B cell (primary cell): ENCODE results near the gene SNRNP70. TPM values are rescaled to one million over a fixed set of nuclear protein-coding genes. Genes with fewer than 3 reads are reported as not detected.
"Not testable (repeated sequence)": the region's sequence is repeated elsewhere in the genome, so short reads cannot be mapped to it uniquely, and the experiment has no call there.

Experiments used
- ATAC-seq: fragments of 200-7000 bp; cut with Tn5 transposase; one replicate; pipeline ENCODE4 v1.10.0; 2021; ENCODE audit warnings: low read depth, mild to moderate bottlenecking, moderate number of reproducible peaks, moderate library complexity
- CTCF ChIA-PET: fragments of 350-600 bp; sonication (Branson Sonifier 250); formaldehyde crosslinking; loops from one replicate; lab custom pipeline; 2021; ENCODE audit warnings: antibody characterized with exemption, inconsistent platforms; lab: Charles Lee
- POLR2A ChIA-PET: fragments of 350-600 bp; sonication (Branson Sonifier 250); formaldehyde crosslinking; loops from one replicate; lab custom pipeline; 2021; ENCODE audit warnings: antibody characterized with exemption; lab: Charles Lee
- DNase-seq: peaks from one replicate; pipeline ENCODE4 v3.0.0; 2013
- H2AFZ ChIP-seq: 2 replicates; pipeline ENCODE4 v1.6.1; 2012; ENCODE audit warnings: mild to moderate bottlenecking, low read depth, low read length; ENCODE audit not compliant: insufficient read depth, poor library complexity, severe bottlenecking
- H3K27ac ChIP-seq, 2 donors: 1 replicate in 1 of 2; 2 replicates in 1 of 2; pipeline ENCODE4 v1.5.1; 2012 to 2013; ENCODE audit warnings: low read length in 2 of 2, mild to moderate bottlenecking in 2 of 2, moderate library complexity in 1 of 2
- H3K27me3 ChIP-seq, 4 experiments: fragments of 200-600 bp in 1 of 4; sonication (generic) in 1 of 4; replicated peaks in 1 of 4; 1 replicate in 2 of 4; 2 replicates in 2 of 4; pipeline versions ENCODE4 v1.6.1 to v1.7.0; 2013 to 2016; ENCODE audit warnings: low read length in 3 of 4, mild to moderate bottlenecking in 2 of 4, mixed read lengths in 1 of 4, moderate library complexity in 1 of 4; ENCODE audit not compliant: insufficient read depth in 4 of 4, control insufficient read depth in 3 of 4; ENCODE audit errors: control extremely low read depth in 1 of 4
- H3K36me3 ChIP-seq, 2 experiments: replicated peaks in 1 of 2; 1 replicate in 1 of 2; 2 replicates in 1 of 2; pipeline versions ENCODE4 v1.6.1 to v1.7.1; 2013; ENCODE audit warnings: low read length in 1 of 2; ENCODE audit not compliant: insufficient read depth in 2 of 2, control insufficient read depth in 1 of 2; ENCODE audit errors: control extremely low read depth in 1 of 2, extremely low read depth in 1 of 2
- H3K4me1 ChIP-seq, 2 donors: fragments of 200-600 bp in 1 of 2; sonication (generic) in 1 of 2; 1 replicate in 1 of 2; 2 replicates in 1 of 2; pipeline versions ENCODE4 v1.5.1 to v1.6.1; 2013 to 2017; ENCODE audit warnings: low read length in 2 of 2; ENCODE audit not compliant: control insufficient read depth in 2 of 2, insufficient read depth in 2 of 2
- H3K4me2 ChIP-seq: replicated peaks from 2 replicates; pipeline ENCODE3; 2012; ENCODE audit warnings: mild to moderate bottlenecking, low read depth, low read length; ENCODE audit not compliant: poor library complexity, severe bottlenecking
- H3K4me3 ChIP-seq, 5 experiments: fragments of 200-600 bp in 1 of 5; sonication (generic) in 1 of 5; 1 replicate in 3 of 5; 2 replicates in 2 of 5; pipeline versions ENCODE4 v1.5.1 to v1.7.0; 2011 to 2016; ENCODE audit warnings: low read length in 4 of 5, mild to moderate bottlenecking in 4 of 5, low read depth in 2 of 5, control low read depth in 1 of 5, moderate library complexity in 1 of 5; ENCODE audit not compliant: insufficient read depth in 1 of 5; ENCODE audit errors: control extremely low read depth in 1 of 5, extremely low read depth in 1 of 5
- H3K79me2 ChIP-seq: fragments of 200-600 bp; sonication (generic); one replicate; pipeline ENCODE4 v1.6.0; 2016; ENCODE audit warnings: low read length; ENCODE audit not compliant: control insufficient read depth, insufficient read depth
- H3K9ac ChIP-seq: fragments of 200-600 bp; sonication (generic); 2 replicates; pipeline ENCODE4 v1.6.1; 2017; ENCODE audit warnings: mild to moderate bottlenecking, low read length, moderate library complexity
- H3K9me3 ChIP-seq, 3 donors: one replicate each; pipeline versions ENCODE4 v1.6.1 to v1.7.1; 2013; ENCODE audit warnings: low read length in 2 of 3; ENCODE audit not compliant: control insufficient read depth in 2 of 3, insufficient read depth in 1 of 3; ENCODE audit errors: control extremely low read depth in 1 of 3
- H4K20me1 ChIP-seq: 2 replicates; pipeline ENCODE4 v1.6.0; 2012; ENCODE audit warnings: mild to moderate bottlenecking, low read length; ENCODE audit not compliant: insufficient read depth, control insufficient read depth, poor library complexity, severe bottlenecking
- H3K27ac Mint-ChIP-seq: one replicate; pipeline ENCODE4 v1.8.0; 2021; ENCODE audit warnings: mixed read lengths
- H3K27me3 Mint-ChIP-seq: one replicate; pipeline ENCODE4 v1.8.0; 2021; ENCODE audit warnings: mixed read lengths
- H3K4me1 Mint-ChIP-seq: one replicate; pipeline ENCODE4 v1.8.0; 2021; ENCODE audit warnings: mixed read lengths
- H3K4me3 Mint-ChIP-seq: one replicate; pipeline ENCODE4 v1.8.0; 2021; ENCODE audit warnings: mixed read lengths
- H3K9me3 Mint-ChIP-seq: one replicate; pipeline ENCODE4 v1.8.0; 2022; ENCODE audit warnings: mixed read lengths; ENCODE audit not compliant: insufficient read depth
- CTCF ChIP-seq: fragments of 200-600 bp; IDR thresholded peaks from one replicate; pipeline ENCODE4 v1.8.0; 2022; ENCODE audit warnings: antibody characterized with exemption, mild to moderate bottlenecking
- EZH2 ChIP-seq: IDR thresholded peaks from 2 replicates; pipeline ENCODE4 v1.6.1; 2012; ENCODE audit warnings: borderline replicate concordance, low read depth, mild to moderate bottlenecking, moderate library complexity, low read length; ENCODE audit not compliant: insufficient read depth, poor library complexity, severe bottlenecking
- WGBS: methylation state at CpG from one replicate; pipeline ENCODE4 v1.1.5; 2013; ENCODE audit warnings: missing lambda C conversion rate; ENCODE audit not compliant: insufficient coverage; 5-methylcytosine and 5-hydroxymethylcytosine counted together
- intact Hi-C: fragments of 100-400 bp; cut with micrococcal nuclease; formaldehyde crosslinking; loops from one replicate; pipeline ENCODE4 v1.10.0; 2022
- polyA plus RNA-seq: library from polyadenylated mRNA; depleted of rRNA; stranded (reverse); fragments of >200 nt; gene quantifications from 2 replicates; pipeline ENCODE4 v1.2.3, GENCODE V29; 2012
- total RNA-seq, 2 donors: library from RNA; stranded (reverse); fragments of 120-200 nt in 1 of 2; gene quantifications; 1 replicate in 1 of 2; 2 replicates in 1 of 2; pipeline versions ENCODE4 v1.2.3 to v1.2.4, GENCODE V29; 2013 to 2022

Gene SNRNP70
- total and polyA plus RNA-seq, 2 donors (not counting 1 experiment from before 2014, with no cell fraction given), result 598 to 954 TPM

DNA sequence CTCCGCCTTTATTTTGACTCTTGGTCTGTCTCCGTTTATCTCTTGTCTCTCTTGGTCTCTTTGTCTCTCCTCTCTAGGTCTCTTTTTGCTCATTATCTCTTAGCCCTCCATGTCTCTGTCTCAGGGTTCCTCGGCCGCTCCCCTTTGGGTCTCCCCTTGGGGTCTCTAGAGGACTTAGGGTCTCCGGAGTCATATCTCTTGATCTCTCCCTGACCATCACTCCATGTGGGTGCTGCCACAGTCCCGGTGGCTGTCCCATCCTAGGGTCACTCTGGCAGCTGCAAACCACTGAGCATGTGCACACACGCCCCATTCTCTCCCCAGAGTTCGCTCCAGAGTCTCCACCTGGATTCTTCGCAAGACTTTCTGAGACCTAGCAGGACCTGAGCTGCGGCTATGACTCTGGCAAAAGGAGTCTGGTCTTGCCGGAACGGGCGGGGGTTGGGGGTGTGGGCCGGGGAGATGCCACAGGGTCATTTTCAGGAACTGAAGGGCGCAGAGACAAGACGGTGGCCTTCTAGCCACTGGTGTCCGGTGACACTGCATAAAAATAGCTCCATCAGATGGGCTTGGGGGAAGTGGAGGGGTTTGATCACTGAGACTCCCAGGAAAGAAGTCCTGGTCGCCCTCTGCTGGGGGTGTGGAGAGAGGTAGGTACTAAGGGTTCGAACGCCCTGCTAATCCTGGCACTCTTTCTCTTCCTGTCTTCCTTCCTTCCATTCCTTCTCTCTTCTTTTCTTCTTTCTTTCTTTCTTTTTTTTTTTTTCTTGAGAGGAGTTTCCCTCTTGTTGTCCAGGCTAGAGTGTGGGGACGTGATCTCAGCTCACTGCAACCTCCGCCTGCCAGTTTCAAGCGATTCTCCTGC lies 11.5 kb upstream of the SNRNP70 start:
- H3K4me3 ChIP-seq, result no peak overlapping the region
- H3K79me2 ChIP-seq, result no peaks in the 10 kb centered on the region
- WGBS, result 77% methylated on average over 18 of the region's 23 CpGs
- H3K27ac ChIP-seq, result no peak overlapping the region
- Mint-ChIP-seq H3K27me3 (peaks cover 53% of the 10 kb centered on the region), H3K9me3 (peaks cover 1% of the 10 kb centered on the region), H3K4me1 (peaks cover 11% of the 10 kb centered on the region), H3K4me3 (peak overlapping the region; percentile 47), H3K27ac (no peak overlapping the region)
- TF ChIP-seq CTCF, result no peak
- TF ChIP-seq EZH2, result no peak
- H3K4me1 ChIP-seq, result peaks cover 7 to 16% of the 10 kb centered on the region in 2 donors
- CTCF ChIA-PET, result interaction anchor here (0.7 to 2.3 kb wide), 7 partner anchors 54 to 762 kb away, joined by 3 to 11 read pairs (median 4); partner anchors contain the start of genes GYS1 and RUVBL2
- no peak for ATAC-seq
- H2AFZ ChIP-seq, result no peak overlapping the region
- peaks cover 0 to 20% (median 0%) of the 10 kb centered on the region in 3 donors for H3K9me3 ChIP-seq
- no peak for DNase-seq
- intact Hi-C loops, result loop anchor here (2.0 kb wide), 1 partner anchor 125 kb away; no protein-coding TSS in a partner anchor
- H4K20me1 ChIP-seq, result no peaks in the 10 kb centered on the region
- H3K4me2 ChIP-seq, result no peak overlapping the region
- H3K27me3 ChIP-seq, result peaks cover 0 to 57% (median 23%) of the 10 kb centered on the region in 4 experiments
- POLR2A ChIA-PET, result interaction anchor here (0.7 kb wide), 1 partner anchor 9 kb away, joined by 6 read pairs; no protein-coding TSS in a partner anchor
- H3K36me3 ChIP-seq, result no peaks in the 10 kb centered on the region
- H3K9ac ChIP-seq, result no peak overlapping the region

DNA sequence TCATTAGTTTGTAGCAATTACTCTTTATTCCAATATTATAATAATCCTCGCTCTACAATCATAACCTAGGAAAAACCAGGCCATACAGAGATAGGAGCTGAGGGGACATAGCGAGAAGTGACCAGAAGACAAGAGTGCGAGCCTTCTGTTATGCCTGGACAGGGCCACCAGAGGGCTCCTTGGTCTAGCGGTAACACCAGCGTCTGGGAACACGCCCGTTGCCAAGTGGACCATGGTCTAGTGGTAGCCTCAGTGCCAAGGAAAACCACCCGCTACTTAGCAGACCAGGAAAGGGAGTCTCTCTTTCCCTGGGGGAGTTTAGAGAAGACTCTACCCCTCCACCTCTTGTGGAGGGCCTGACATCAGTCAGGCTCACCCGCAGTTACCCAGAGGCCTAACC lies 10.4 kb upstream of the SNRNP70 start:
- ATAC-seq, H3K9ac ChIP-seq, H3K9me3 Mint-ChIP-seq, H3K36me3 ChIP-seq, H2AFZ ChIP-seq, H3K4me2 ChIP-seq, H3K4me3 Mint-ChIP-seq, H3K4me3 ChIP-seq, POLR2A ChIA-PET, H4K20me1 ChIP-seq, H3K27ac Mint-ChIP-seq, H3K27ac ChIP-seq, H3K79me2 ChIP-seq: not testable (repeated sequence)
- peaks cover 7 to 16% of the 10 kb centered on the region in 2 donors for H3K4me1 ChIP-seq
- peaks cover 11% of the 10 kb centered on the region for H3K4me1 Mint-ChIP-seq
- CTCF ChIA-PET, result interaction anchor here (1.0 to 2.3 kb wide), 6 partner anchors 55 to 761 kb away, joined by 3 to 11 read pairs (median 5); no protein-coding TSS in a partner anchor
- WGBS, result 6% methylated on average over 5 of the region's 9 CpGs
- H3K27me3 ChIP-seq, result peaks cover 0 to 49% (median 18%) of the 10 kb centered on the region in 4 experiments
- TF ChIP-seq CTCF, result peak; percentile 47
- intact Hi-C loops, result loop anchor here (2.0 kb wide), 1 partner anchor 124 kb away; no protein-coding TSS in a partner anchor
- peak; percentile 47 for DNase-seq
- H3K9me3 ChIP-seq, result peaks cover 0 to 17% (median 0%) of the 10 kb centered on the region in 3 donors
- peaks cover 41% of the 10 kb centered on the region for H3K27me3 Mint-ChIP-seq
